HepG2 (cell line): ENCODE measurements around the gene TRIM15. TPM values are rescaled to one million over a fixed set of nuclear protein-coding genes. Genes with fewer than 3 reads are reported as not detected.

Experiments used
- CEBPB ChIP-seq: IDR thresholded peaks from 2 replicates; pipeline ENCODE4 v1.6.1; 2011; ENCODE audit warnings: low read depth, low read length, improper control_type of control experiment, borderline replicate concordance
- FOXO1 ChIP-seq: sonication (generic); formaldehyde crosslinking; IDR thresholded peaks from 2 replicates; pipeline ENCODE4 v1.4.0; 2020; ENCODE audit warnings: missing genetic modification reagents
- HDAC2 ChIP-seq: sonication (generic); formaldehyde crosslinking; IDR thresholded peaks from 2 replicates; pipeline ENCODE4 v1.4.0; 2020; ENCODE audit warnings: missing genetic modification reagents
- JUN ChIP-seq: sonication (generic); formaldehyde crosslinking; IDR thresholded peaks from 2 replicates; pipeline ENCODE4 v1.4.0; 2020; ENCODE audit warnings: mild to moderate bottlenecking, missing genetic modification reagents
- MIER2 ChIP-seq: IDR thresholded peaks from 2 replicates; pipeline ENCODE4 v1.6.1; 2016; ENCODE audit warnings: missing biosample characterization, missing genetic modification reagents
- NCOA1 ChIP-seq: sonication (generic); formaldehyde crosslinking; IDR thresholded peaks from 2 replicates; pipeline ENCODE4 v1.9.0; 2021; ENCODE audit warnings: missing genetic modification reagents
- NFIB ChIP-seq: sonication (generic); formaldehyde crosslinking; IDR thresholded peaks from 2 replicates; pipeline ENCODE4 v1.9.0; 2021; ENCODE audit warnings: missing genetic modification reagents, mild to moderate bottlenecking, borderline replicate concordance
- POLR2G ChIP-seq: fragments of 200-400 bp; formaldehyde crosslinking; IDR thresholded peaks from 2 replicates; pipeline ENCODE4 v1.6.1; 2018; ENCODE audit warnings: mild to moderate bottlenecking, low read depth, low read length, moderate library complexity
- REPIN1 ChIP-seq: sonication (generic); formaldehyde crosslinking; IDR thresholded peaks from 2 replicates; pipeline ENCODE4 v1.8.0; 2022; ENCODE audit warnings: missing genetic modification reagents, low read depth, mild to moderate bottlenecking, borderline replicate concordance
- SAFB2 ChIP-seq: sonication (generic); formaldehyde crosslinking; IDR thresholded peaks from 2 replicates; pipeline ENCODE4 v1.5.1; 2020; ENCODE audit warnings: missing genetic modification reagents, low read depth, mild to moderate bottlenecking, borderline replicate concordance
- SMARCE1 ChIP-seq: fragments of 450-650 bp; IDR thresholded peaks from 2 replicates; pipeline ENCODE4 v1.6.1; 2017; ENCODE audit warnings: borderline replicate concordance
- SNAPC2 ChIP-seq: sonication (generic); formaldehyde crosslinking; IDR thresholded peaks from 2 replicates; pipeline ENCODE4 v1.8.1; 2022; ENCODE audit warnings: mild to moderate bottlenecking, missing genetic modification reagents
- SOX5 ChIP-seq: IDR thresholded peaks from 2 replicates; pipeline ENCODE4 v1.6.1; 2016; ENCODE audit warnings: borderline replicate concordance
- SOX6 ChIP-seq, 2 experiments: fragments of 450-650 bp in 1 of 2; sonication (generic) in 1 of 2; formaldehyde crosslinking in 1 of 2; IDR thresholded peaks; 2 replicates each; pipeline versions ENCODE4 v1.4.0 to v1.6.1; 2017 to 2020; ENCODE audit warnings: antibody characterized with exemption in 1 of 2, mild to moderate bottlenecking in 1 of 2, missing genetic modification reagents in 1 of 2
- ZNF230 ChIP-seq: sonication (generic); formaldehyde crosslinking; IDR thresholded peaks from 2 replicates; pipeline ENCODE4 v1.4.0; 2020; ENCODE audit warnings: mild to moderate bottlenecking, missing genetic modification reagents
- ZNF317 ChIP-seq: sonication (generic); formaldehyde crosslinking; IDR thresholded peaks from 2 replicates; pipeline ENCODE4 v1.5.0; 2020; ENCODE audit warnings: mild to moderate bottlenecking, missing genetic modification reagents
- ZNF749 ChIP-seq: sonication (generic); formaldehyde crosslinking; IDR thresholded peaks from 2 replicates; pipeline ENCODE4 v1.8.0; 2022; ENCODE audit warnings: mild to moderate bottlenecking, missing genetic modification reagents, moderate library complexity, borderline replicate concordance
- ZSCAN22 ChIP-seq: sonication (generic); formaldehyde crosslinking; IDR thresholded peaks from 2 replicates; pipeline ENCODE4 v1.4.0; 2020; ENCODE audit warnings: mild to moderate bottlenecking, missing genetic modification reagents
- polyA plus RNA-seq, 8 experiments: library from polyadenylated mRNA; depleted of rRNA in 3 of 8; stranded (reverse) in 7 of 8; unstranded in 1 of 8; fragments of >200 nt; fragmentation: Illumina TruSeq in 4 of 8; extraction: Trizol in 4 of 8; gene quantifications; 2 replicates each; pipeline versions ENCODE4 v1.2.1 to v1.2.3, GENCODE V29; 2011 to 2016; ENCODE audit warnings: low read depth in 4 of 8, missing spikeins in 1 of 8, mixed read lengths in 1 of 8; ENCODE audit not compliant: insufficient read depth in 1 of 8
- total RNA-seq, 5 experiments: library from RNA; depleted of rRNA; stranded (reverse); fragments of >200 nt; fragmentation: Illumina TruSeq; extraction: Trizol; gene quantifications; 2 replicates each; pipeline ENCODE4 v1.2.3, GENCODE V29; 2016; ENCODE audit warnings: low read depth in 1 of 5
- TF ChIP-seq, protein P1 (sequence below): sonication (generic); formaldehyde crosslinking; IDR thresholded peaks from 2 replicates; pipeline ENCODE4; 2020; ENCODE audit warnings: missing genetic modification reagents, mild to moderate bottlenecking, borderline replicate concordance
- TF ChIP-seq, protein P2 (sequence below): sonication (generic); formaldehyde crosslinking; IDR thresholded peaks from 2 replicates; pipeline ENCODE4 v1.5.0; 2020; ENCODE audit warnings: missing genetic modification reagents
- TF ChIP-seq, protein P3 (sequence below): sonication (generic); formaldehyde crosslinking; IDR thresholded peaks from 2 replicates; pipeline ENCODE4 v1.8.1; 2023; ENCODE audit warnings: missing genetic modification reagents, mild to moderate bottlenecking, borderline replicate concordance
- TF ChIP-seq, protein P4 (sequence below): sonication (generic); formaldehyde crosslinking; IDR thresholded peaks from 2 replicates; pipeline ENCODE4 v1.8.0; 2022; ENCODE audit warnings: mild to moderate bottlenecking, missing genetic modification reagents
- TF ChIP-seq, protein P5 (sequence below): sonication (generic); formaldehyde crosslinking; IDR thresholded peaks from 2 replicates; pipeline ENCODE4 v1.4.0; 2020; ENCODE audit warnings: missing genetic modification reagents

Gene TRIM15
- total and polyA plus RNA-seq, 2 of the 13 experiments (the other 11 are each of a cell fraction or from before 2014, with no cell fraction given): 35.1 to 38.2 TPM

DNA sequence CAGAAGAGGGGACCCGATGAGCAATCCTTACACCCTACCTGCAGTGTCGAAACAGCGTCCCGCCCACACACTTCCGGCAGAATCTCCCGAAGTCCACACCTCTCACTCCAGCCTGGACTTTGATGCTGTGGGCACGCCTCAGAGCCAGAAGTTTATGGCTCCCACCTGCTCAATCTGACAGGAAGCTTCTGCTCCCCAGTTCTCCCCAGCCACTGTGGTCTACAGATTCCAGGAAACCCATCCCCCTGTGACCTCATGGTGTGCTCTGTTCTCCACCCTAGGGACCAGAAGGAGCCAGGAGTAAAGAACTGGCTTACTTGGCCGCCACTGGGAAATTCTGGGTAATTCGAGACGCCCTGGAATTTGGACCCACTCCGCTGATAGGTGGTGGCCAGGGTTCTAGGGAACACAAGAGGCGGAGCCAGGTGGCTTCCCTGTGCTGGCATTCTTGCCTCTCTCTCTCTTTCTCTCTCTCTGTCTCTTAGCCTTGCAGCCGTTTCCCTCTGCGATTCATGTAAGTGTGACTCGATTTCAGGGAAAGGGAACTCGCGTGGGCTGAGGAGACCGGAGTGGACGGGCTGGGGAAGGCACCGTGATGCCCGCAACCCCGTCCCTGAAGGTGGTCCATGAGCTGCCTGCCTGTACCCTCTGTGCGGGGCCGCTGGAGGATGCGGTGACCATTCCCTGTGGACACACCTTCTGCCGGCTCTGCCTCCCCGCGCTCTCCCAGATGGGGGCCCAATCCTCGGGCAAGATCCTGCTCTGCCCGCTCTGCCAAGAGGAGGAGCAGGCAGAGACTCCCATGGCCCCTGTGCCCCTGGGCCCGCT lies at the start of gene TRIM15 (continued):
- no peak for TF ChIP-seq NFIB (CRISPR knock-in tag)
- TF ChIP-seq SOX6 (IDR thresholded peaks at IDR 0.05): no peak
- TF ChIP-seq SOX6 (CRISPR knock-in tag; IDR thresholded peaks at IDR 0.05): peak; percentile 84
- peak; percentile 85; the same call in 1 of the 2 replicates for TF ChIP-seq NCOA1 (CRISPR knock-in tag)
- TF ChIP-seq, protein P1, sequence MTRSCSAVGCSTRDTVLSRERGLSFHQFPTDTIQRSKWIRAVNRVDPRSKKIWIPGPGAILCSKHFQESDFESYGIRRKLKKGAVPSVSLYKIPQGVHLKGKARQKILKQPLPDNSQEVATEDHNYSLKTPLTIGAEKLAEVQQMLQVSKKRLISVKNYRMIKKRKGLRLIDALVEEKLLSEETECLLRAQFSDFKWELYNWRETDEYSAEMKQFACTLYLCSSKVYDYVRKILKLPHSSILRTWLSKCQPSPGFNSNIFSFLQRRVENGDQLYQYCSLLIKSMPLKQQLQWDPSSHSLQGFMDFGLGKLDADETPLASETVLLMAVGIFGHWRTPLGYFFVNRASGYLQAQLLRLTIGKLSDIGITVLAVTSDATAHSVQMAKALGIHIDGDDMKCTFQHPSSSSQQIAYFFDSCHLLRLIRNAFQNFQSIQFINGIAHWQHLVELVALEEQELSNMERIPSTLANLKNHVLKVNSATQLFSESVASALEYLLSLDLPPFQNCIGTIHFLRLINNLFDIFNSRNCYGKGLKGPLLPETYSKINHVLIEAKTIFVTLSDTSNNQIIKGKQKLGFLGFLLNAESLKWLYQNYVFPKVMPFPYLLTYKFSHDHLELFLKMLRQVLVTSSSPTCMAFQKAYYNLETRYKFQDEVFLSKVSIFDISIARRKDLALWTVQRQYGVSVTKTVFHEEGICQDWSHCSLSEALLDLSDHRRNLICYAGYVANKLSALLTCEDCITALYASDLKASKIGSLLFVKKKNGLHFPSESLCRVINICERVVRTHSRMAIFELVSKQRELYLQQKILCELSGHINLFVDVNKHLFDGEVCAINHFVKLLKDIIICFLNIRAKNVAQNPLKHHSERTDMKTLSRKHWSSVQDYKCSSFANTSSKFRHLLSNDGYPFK (CRISPR knock-in tag): peak; percentile 88
- peak; percentile 31; the same call in 1 of the 2 replicates for TF ChIP-seq MIER2 (CRISPR knock-in tag)
- no peak for TF ChIP-seq SMARCE1
- peak; percentile 78; the same call in 1 of the 2 replicates for TF ChIP-seq SAFB2 (CRISPR knock-in tag)
- peak; percentile 76; the same call in 1 of the 2 replicates for TF ChIP-seq ZNF749
- peak; percentile 86; the same call in 1 of the 2 replicates for TF ChIP-seq ZNF230 (CRISPR knock-in tag)
- TF ChIP-seq, protein P2, sequence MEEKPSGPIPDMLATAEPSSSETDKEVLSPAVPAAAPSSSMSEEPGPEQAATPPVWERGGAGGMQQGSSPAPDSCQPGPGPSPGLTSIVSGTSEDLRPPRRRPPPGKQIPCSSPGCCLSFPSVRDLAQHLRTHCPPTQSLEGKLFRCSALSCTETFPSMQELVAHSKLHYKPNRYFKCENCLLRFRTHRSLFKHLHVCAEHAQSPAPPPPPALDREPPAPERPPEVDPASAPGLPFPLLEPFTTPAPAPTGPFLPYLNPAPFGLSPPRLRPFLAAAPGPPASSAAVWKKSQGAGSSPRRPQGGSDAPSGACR: no peak; the same call in 1 of the 2 replicates
- peak; percentile 53 for TF ChIP-seq JUN (CRISPR knock-in tag)
- peak; percentile 87; the same call in 1 of the 2 replicates for TF ChIP-seq CEBPB
- peak; percentile 97 for TF ChIP-seq REPIN1 (CRISPR knock-in tag)
- TF ChIP-seq ZSCAN22 (CRISPR knock-in tag): peak; percentile 46; the same call in 1 of the 2 replicates
- TF ChIP-seq, protein P3, sequence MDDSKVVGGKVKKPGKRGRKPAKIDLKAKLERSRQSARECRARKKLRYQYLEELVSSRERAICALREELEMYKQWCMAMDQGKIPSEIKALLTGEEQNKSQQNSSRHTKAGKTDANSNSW (CRISPR knock-in tag): 0 out of 2 replicates have a peak, but pooled peaks have one; percentile 73
- TF ChIP-seq ZNF317 (CRISPR knock-in tag): 0 out of 2 replicates have a peak, but pooled peaks have one; percentile 53
- TF ChIP-seq, protein P4, sequence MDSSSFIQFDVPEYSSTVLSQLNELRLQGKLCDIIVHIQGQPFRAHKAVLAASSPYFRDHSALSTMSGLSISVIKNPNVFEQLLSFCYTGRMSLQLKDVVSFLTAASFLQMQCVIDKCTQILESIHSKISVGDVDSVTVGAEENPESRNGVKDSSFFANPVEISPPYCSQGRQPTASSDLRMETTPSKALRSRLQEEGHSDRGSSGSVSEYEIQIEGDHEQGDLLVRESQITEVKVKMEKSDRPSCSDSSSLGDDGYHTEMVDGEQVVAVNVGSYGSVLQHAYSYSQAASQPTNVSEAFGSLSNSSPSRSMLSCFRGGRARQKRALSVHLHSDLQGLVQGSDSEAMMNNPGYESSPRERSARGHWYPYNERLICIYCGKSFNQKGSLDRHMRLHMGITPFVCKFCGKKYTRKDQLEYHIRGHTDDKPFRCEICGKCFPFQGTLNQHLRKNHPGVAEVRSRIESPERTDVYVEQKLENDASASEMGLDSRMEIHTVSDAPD (CRISPR knock-in tag): peak; percentile 79; the same call in 1 of the 2 replicates
- TF ChIP-seq SOX5 (CRISPR knock-in tag): peak; percentile 32; the same call in 1 of the 2 replicates
- TF ChIP-seq POLR2G: peak; percentile 93
- TF ChIP-seq FOXO1 (CRISPR knock-in tag): peak; percentile 51
- TF ChIP-seq SNAPC2: peak; percentile 96
- TF ChIP-seq, protein P5, sequence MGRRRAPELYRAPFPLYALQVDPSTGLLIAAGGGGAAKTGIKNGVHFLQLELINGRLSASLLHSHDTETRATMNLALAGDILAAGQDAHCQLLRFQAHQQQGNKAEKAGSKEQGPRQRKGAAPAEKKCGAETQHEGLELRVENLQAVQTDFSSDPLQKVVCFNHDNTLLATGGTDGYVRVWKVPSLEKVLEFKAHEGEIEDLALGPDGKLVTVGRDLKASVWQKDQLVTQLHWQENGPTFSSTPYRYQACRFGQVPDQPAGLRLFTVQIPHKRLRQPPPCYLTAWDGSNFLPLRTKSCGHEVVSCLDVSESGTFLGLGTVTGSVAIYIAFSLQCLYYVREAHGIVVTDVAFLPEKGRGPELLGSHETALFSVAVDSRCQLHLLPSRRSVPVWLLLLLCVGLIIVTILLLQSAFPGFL (CRISPR knock-in tag): no peak
- peak; percentile 59 for TF ChIP-seq HDAC2 (CRISPR knock-in tag)
